IMR-90 (cell line): ENCODE data around the gene ARSD. TPM values are rescaled to one million over a fixed set of nuclear protein-coding genes. Genes with fewer than 3 reads are reported as not detected.

ENCODE experiments used
- ATAC-seq: fragments of 200-7000 bp; cut with Tn5 transposase; 2 replicates; pipeline ENCODE4 v1.9.1; 2020; ENCODE audit warnings: low read depth, mild to moderate bottlenecking, moderate library complexity
- BruUV-seq: library from RNA; stranded (reverse); fragments of 400-500 nt; replicated peaks from 2 replicates; lab custom pipeline; 2021; lab: Mats Ljungman, UMichigan
- CTCF ChIA-PET: fragments of 300-600 bp; formaldehyde crosslinking; extraction: SDS; loops from one replicate; lab custom pipeline; 2021; ENCODE audit warnings: antibody characterized with exemption; lab: Yijun Ruan, JAX
- POLR2A ChIA-PET: fragments of 300-600 bp; sonication (Branson Sonifier 250); formaldehyde crosslinking; loops from one replicate; lab custom pipeline; 2022; ENCODE audit warnings: antibody characterized with exemption; ENCODE audit not compliant: unreplicated experiment; lab: Charles Lee
- DNase-seq: peaks from one replicate; pipeline ENCODE4 v3.0.0; 2013
- H2AFZ ChIP-seq: replicated peaks from 2 replicates; pipeline ENCODE3; 2013; ENCODE audit warnings: low read length, mild to moderate bottlenecking; ENCODE audit not compliant: poor library complexity
- H2AK5ac ChIP-seq: 2 replicates; pipeline ENCODE4 v1.6.1; 2013; ENCODE audit warnings: low read depth, low read length, inconsistent platforms
- H2AK9ac ChIP-seq: replicated peaks from 2 replicates; pipeline ENCODE3; 2013; ENCODE audit warnings: mild to moderate bottlenecking, low read depth, low read length, moderate library complexity; ENCODE audit not compliant: poor library complexity
- H2BK120ac ChIP-seq: 2 replicates; pipeline ENCODE4 v1.6.1; 2013; ENCODE audit warnings: low read depth, low read length, inconsistent platforms
- H2BK15ac ChIP-seq: 3 replicates; pipeline ENCODE4 v1.6.1; 2013; ENCODE audit warnings: low read depth, low read length, inconsistent platforms
- H2BK20ac ChIP-seq: 2 replicates; pipeline ENCODE4 v1.6.1; 2013; ENCODE audit warnings: low read depth, mild to moderate bottlenecking, inconsistent platforms, low read length, moderate library complexity
- H2BK5ac ChIP-seq: 2 replicates; pipeline ENCODE4 v1.6.1; 2013; ENCODE audit warnings: mild to moderate bottlenecking, low read depth, low read length, inconsistent platforms; ENCODE audit not compliant: poor library complexity, severe bottlenecking
- H3K14ac ChIP-seq: replicated peaks from 2 replicates; pipeline ENCODE4 v1.6.1; 2013; ENCODE audit warnings: low read depth, low read length, inconsistent platforms
- H3K18ac ChIP-seq: 2 replicates; pipeline ENCODE4 v1.6.1; 2013; ENCODE audit warnings: low read depth, low read length, control low read depth
- H3K23ac ChIP-seq: 2 replicates; pipeline ENCODE4 v1.6.1; 2013; ENCODE audit warnings: low read depth, low read length, inconsistent platforms
- H3K27ac ChIP-seq: 2 replicates; pipeline ENCODE4 v1.5.1; 2013; ENCODE audit warnings: mild to moderate bottlenecking, control low read depth, low read length; ENCODE audit not compliant: insufficient read depth
- H3K27me3 ChIP-seq: 2 replicates; pipeline ENCODE4 v1.6.1; 2013; ENCODE audit warnings: low read length; ENCODE audit not compliant: control insufficient read depth, insufficient read depth
- H3K36me3 ChIP-seq: 2 replicates; pipeline ENCODE4 v1.6.1; 2013; ENCODE audit warnings: low read length, mixed read lengths; ENCODE audit not compliant: control insufficient read depth, insufficient read depth
- H3K4ac ChIP-seq: 2 replicates; pipeline ENCODE4 v1.6.1; 2013; ENCODE audit warnings: low read depth, low read length, inconsistent platforms
- H3K4me1 ChIP-seq: 2 replicates; pipeline ENCODE4 v1.6.1; 2013; ENCODE audit warnings: low read length, mixed read lengths; ENCODE audit not compliant: control insufficient read depth, insufficient read depth
- H3K4me2 ChIP-seq: 2 replicates; pipeline ENCODE4 v1.6.1; 2013; ENCODE audit warnings: low read depth, mild to moderate bottlenecking, control low read depth, low read length, moderate library complexity
- H3K4me3 ChIP-seq: 2 replicates; pipeline ENCODE4 v1.5.1; 2013; ENCODE audit warnings: low read depth, mild to moderate bottlenecking, control low read depth, low read length, moderate library complexity; ENCODE audit not compliant: insufficient read depth
- H3K56ac ChIP-seq: 2 replicates; pipeline ENCODE4 v1.6.1; 2013; ENCODE audit warnings: low read length, inconsistent platforms; ENCODE audit not compliant: insufficient read depth; ENCODE audit errors: extremely low read depth
- H3K79me1 ChIP-seq, 2 experiments: 2 replicates each; pipeline ENCODE4 v1.6.1; 2013; ENCODE audit warnings: low read length in 2 of 2, inconsistent platforms in 1 of 2, low read depth in 1 of 2
- H3K9ac ChIP-seq: 2 replicates; pipeline ENCODE4 v1.6.1; 2013; ENCODE audit warnings: low read depth, low read length, control low read depth
- H3K9me1 ChIP-seq: 2 replicates; pipeline ENCODE4 v1.6.1; 2013; ENCODE audit warnings: low read length, inconsistent platforms; ENCODE audit not compliant: insufficient read depth
- H3K9me3 ChIP-seq: 2 replicates; pipeline ENCODE4 v1.6.1; 2013; ENCODE audit warnings: low read length; ENCODE audit not compliant: control insufficient read depth, insufficient read depth
- H4K20me1 ChIP-seq: 2 replicates; pipeline ENCODE4 v1.6.1; 2013; ENCODE audit warnings: low read length, inconsistent platforms; ENCODE audit not compliant: insufficient read depth
- H4K5ac ChIP-seq: 2 replicates; pipeline ENCODE4 v1.6.1; 2013; ENCODE audit warnings: mild to moderate bottlenecking, low read depth, low read length, control low read depth
- H4K8ac ChIP-seq, 2 experiments: 2 replicates each; pipeline ENCODE4 v1.6.1; 2013; ENCODE audit warnings: low read depth in 2 of 2, low read length in 2 of 2, control low read depth in 1 of 2, inconsistent platforms in 1 of 2
- H4K91ac ChIP-seq: 2 replicates; pipeline ENCODE4 v1.6.1; 2013; ENCODE audit warnings: low read depth, low read length, inconsistent platforms; ENCODE audit not compliant: insufficient read depth
- MAFK ChIP-seq: IDR thresholded peaks from 2 replicates; pipeline ENCODE4 v1.6.1; 2012; ENCODE audit warnings: low read depth, low read length, improper control_type of control experiment
- POLR2A ChIP-seq: IDR thresholded peaks from 2 replicates; pipeline ENCODE4 v1.6.1; 2012; ENCODE audit warnings: mild to moderate bottlenecking, low read depth, low read length
- RAD21 ChIP-seq: IDR thresholded peaks from 2 replicates; pipeline ENCODE4 v1.6.1; 2012; ENCODE audit warnings: low read length, improper control_type of control experiment
- RFX5 ChIP-seq: IDR thresholded peaks from 2 replicates; pipeline ENCODE4 v1.8.0; 2012; ENCODE audit warnings: low read depth, mild to moderate bottlenecking, low read length, moderate library complexity
- WGBS, 2 experiments: methylation state at CpG; one replicate each; pipeline versions ENCODE4 v1.1.5 to v1.1.7; 2013; ENCODE audit warnings: missing lambda C conversion rate in 2 of 2; ENCODE audit not compliant: insufficient read length in 1 of 2; ENCODE audit errors: extremely low coverage in 2 of 2; 5-methylcytosine and 5-hydroxymethylcytosine counted together
- dilution Hi-C: fragments of 300-500 bp; cut with HindIII; formaldehyde crosslinking; loops from one replicate; pipeline ENCODE4 v1.14.3; 2018; ENCODE audit warnings: low sequenced_read_pairs; ENCODE audit not compliant: unreplicated experiment
- in situ Hi-C: fragments of 300-500 bp; cut with MboI; formaldehyde crosslinking; loops from 3 replicates; pipeline ENCODE4 v1.14.3; 2019; ENCODE audit warnings: low sequenced_read_pairs, inconsistent platforms, mixed read lengths
- intact Hi-C: fragments of 100-400 bp; cut with micrococcal nuclease; formaldehyde crosslinking; loops from 2 replicates; pipeline ENCODE4 v1.10.0; 2022
- polyA plus RNA-seq, 3 experiments: library from polyadenylated mRNA; depleted of rRNA; stranded (reverse); fragments of >200 nt; gene quantifications; 2 replicates each; pipeline ENCODE4 v1.2.3, GENCODE V29; 2012; ENCODE audit warnings: low replicate concordance in 1 of 3
- total RNA-seq: library from RNA; depleted of rRNA; stranded (reverse); fragments of >200 nt; gene quantifications from 2 replicates; pipeline ENCODE4 v1.2.3, GENCODE V29; 2012
- TF ChIP-seq, protein P1 (sequence below): conservative IDR thresholded peaks from 2 replicates; pipeline ENCODE4 v1.5.1; 2012; ENCODE audit warnings: mild to moderate bottlenecking, low read depth, low read length, improper control_type of control experiment
- TF ChIP-seq, protein P2 (sequence below): fragments of 150-350 bp; IDR thresholded peaks from 2 replicates; pipeline ENCODE4 v1.6.1; 2017; ENCODE audit warnings: mild to moderate bottlenecking, antibody characterized with exemption, low read length, low read depth
- TF ChIP-seq, protein P3 (sequence below): fragments of 150-350 bp; IDR thresholded peaks from 2 replicates; pipeline ENCODE4 v1.6.1; 2016; ENCODE audit warnings: low read depth, mild to moderate bottlenecking, low read length, moderate library complexity, borderline replicate concordance

ARSD gene
- total and polyA plus RNA-seq, 2 of the 4 experiments (the other 2 are of a cell fraction), result 5.1 to 6.3 TPM

DNA sequence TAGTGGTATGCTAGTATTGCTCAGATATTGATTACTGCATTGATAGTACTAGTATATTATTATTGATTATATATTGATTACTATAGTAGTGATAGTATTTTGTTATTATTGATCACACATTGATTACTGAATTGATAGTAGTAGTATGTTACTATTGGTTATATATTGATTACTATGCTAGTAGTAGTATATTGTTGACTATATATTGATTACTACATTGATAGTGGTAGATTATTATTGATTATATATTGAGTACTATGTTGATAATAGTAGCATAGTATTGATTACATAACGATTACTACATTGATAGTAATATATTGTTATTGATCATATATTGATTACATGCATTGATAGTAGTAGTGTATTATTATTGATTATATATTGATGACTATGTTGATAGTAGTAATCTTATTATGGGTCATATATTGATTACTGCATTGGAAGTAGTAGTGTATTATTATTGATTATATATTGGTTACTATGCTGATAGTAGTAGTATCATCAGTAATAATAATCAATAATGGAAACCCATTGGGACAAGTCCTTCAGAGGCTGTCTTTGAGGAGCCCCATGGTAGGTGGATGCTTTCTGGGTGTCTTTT, 69.8 kb downstream of the ARSD start:
- no peak overlapping the region for H2BK15ac ChIP-seq
- H3K36me3 ChIP-seq, result peaks cover 30% of the 10 kb centered on the region
- no peak overlapping the region for H4K8ac ChIP-seq
- no peak overlapping the region for H2BK20ac ChIP-seq
- intact Hi-C loops (no loop called here), dilution Hi-C loops (no loop called here), in situ Hi-C loops (no loop called here)
- CTCF ChIA-PET, result no interaction called here
- H4K5ac ChIP-seq, result no peak overlapping the region
- ATAC-seq (no peak), DNase-seq (no peak)
- H4K91ac ChIP-seq, result no peak overlapping the region
- no peak overlapping the region for H3K18ac ChIP-seq
- H3K4me3 ChIP-seq, result no peak overlapping the region
- no peak overlapping the region for H3K27ac ChIP-seq
- H4K20me1 ChIP-seq, result no peaks in the 10 kb centered on the region
- no peak overlapping the region for H3K4me2 ChIP-seq
- no TSS peak for BruUV-seq
- H2BK5ac ChIP-seq, result no peak overlapping the region
- H3K9me3 ChIP-seq, result no peaks in the 10 kb centered on the region
- no peaks in the 10 kb centered on the region for H3K9me1 ChIP-seq
- no peak overlapping the region for H3K4ac ChIP-seq
- no peak overlapping the region for H3K9ac ChIP-seq
- WGBS, 2 experiments, result no CpG with 5 or more reads among the region's 1 CpG
- POLR2A ChIA-PET, result no interaction called here
- H3K23ac ChIP-seq, result no peak overlapping the region
- no peaks in the 10 kb centered on the region for H3K27me3 ChIP-seq
- no peaks in the 10 kb centered on the region for H3K79me1 ChIP-seq
- no peak overlapping the region for H2AK9ac ChIP-seq
- no peak overlapping the region for H2AFZ ChIP-seq
- H3K56ac ChIP-seq, result no peak overlapping the region
- TF ChIP-seq, protein P1, sequence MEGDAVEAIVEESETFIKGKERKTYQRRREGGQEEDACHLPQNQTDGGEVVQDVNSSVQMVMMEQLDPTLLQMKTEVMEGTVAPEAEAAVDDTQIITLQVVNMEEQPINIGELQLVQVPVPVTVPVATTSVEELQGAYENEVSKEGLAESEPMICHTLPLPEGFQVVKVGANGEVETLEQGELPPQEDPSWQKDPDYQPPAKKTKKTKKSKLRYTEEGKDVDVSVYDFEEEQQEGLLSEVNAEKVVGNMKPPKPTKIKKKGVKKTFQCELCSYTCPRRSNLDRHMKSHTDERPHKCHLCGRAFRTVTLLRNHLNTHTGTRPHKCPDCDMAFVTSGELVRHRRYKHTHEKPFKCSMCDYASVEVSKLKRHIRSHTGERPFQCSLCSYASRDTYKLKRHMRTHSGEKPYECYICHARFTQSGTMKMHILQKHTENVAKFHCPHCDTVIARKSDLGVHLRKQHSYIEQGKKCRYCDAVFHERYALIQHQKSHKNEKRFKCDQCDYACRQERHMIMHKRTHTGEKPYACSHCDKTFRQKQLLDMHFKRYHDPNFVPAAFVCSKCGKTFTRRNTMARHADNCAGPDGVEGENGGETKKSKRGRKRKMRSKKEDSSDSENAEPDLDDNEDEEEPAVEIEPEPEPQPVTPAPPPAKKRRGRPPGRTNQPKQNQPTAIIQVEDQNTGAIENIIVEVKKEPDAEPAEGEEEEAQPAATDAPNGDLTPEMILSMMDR, result no peak
- TF ChIP-seq, protein P2, sequence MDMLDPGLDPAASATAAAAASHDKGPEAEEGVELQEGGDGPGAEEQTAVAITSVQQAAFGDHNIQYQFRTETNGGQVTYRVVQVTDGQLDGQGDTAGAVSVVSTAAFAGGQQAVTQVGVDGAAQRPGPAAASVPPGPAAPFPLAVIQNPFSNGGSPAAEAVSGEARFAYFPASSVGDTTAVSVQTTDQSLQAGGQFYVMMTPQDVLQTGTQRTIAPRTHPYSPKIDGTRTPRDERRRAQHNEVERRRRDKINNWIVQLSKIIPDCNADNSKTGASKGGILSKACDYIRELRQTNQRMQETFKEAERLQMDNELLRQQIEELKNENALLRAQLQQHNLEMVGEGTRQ, result no peak
- TF ChIP-seq RAD21 (no peak), MAFK (no peak), RFX5 (no peak), POLR2A (no peak)
- TF ChIP-seq, protein P3, sequence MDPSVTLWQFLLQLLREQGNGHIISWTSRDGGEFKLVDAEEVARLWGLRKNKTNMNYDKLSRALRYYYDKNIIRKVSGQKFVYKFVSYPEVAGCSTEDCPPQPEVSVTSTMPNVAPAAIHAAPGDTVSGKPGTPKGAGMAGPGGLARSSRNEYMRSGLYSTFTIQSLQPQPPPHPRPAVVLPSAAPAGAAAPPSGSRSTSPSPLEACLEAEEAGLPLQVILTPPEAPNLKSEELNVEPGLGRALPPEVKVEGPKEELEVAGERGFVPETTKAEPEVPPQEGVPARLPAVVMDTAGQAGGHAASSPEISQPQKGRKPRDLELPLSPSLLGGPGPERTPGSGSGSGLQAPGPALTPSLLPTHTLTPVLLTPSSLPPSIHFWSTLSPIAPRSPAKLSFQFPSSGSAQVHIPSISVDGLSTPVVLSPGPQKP, result no peak
- no peak overlapping the region for H3K14ac ChIP-seq
- H3K4me1 ChIP-seq, result no peaks in the 10 kb centered on the region
- H2AK5ac ChIP-seq, result no peak overlapping the region
- no peak overlapping the region for H2BK120ac ChIP-seq
